Measurements from ENCODE around the gene GOLM1. TPM values are rescaled to one million over a fixed set of nuclear protein-coding genes. Genes with fewer than 3 reads are reported as not detected.

GOLM1 gene
- total and polyA plus RNA-seq, 2 of the 8 experiments (the other 6 are each of a cell fraction or from before 2014, with no cell fraction given), result 45.9 to 88.9 TPM

DNA sequence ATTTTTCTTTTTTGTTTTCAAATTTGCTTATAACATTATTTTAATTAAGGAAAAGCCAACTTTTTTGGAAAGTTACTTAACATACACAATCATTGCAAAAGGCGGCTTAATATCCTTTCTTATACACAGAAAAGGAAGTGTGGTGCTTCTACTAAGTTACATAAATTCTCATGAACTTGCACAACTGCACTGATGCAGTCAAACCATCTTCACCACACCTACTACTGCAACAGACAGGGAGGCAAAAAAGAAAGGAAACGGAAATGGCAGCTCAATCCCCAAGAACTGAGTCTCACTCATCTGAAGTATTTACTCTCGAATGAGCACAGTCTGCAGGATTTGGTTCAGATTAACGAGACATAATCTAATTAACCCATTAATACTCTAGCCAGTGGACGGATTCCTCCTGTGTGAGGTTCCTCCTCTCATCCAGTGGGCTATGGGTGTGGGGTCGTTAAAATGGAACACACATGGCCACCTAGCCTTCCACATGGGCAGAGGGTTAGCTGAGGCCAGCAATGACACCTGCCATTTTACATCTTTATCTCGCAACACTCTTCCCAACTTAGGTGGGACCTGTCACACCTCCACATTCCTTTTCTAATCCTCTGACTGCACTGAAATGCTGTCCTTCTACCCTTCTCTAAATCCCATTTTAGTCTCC, 30.0 kb downstream of the GOLM1 start:
- DNase-seq (ENCODE audit: low read depth in 1 of 2, low spot score in 2 of 2), result no peak
- Histone ChIP-seq H3K4ac (replicated peaks; ENCODE audit: insufficient read length, low read depth, low read length) (no peak overlapping the region), H3K9ac (replicated peaks in 1 of 4; ENCODE audit: extremely low read depth in 1 of 4, low read depth in 3 of 4, low read length in 3 of 4) (no peak overlapping the region), H3K4me3 (ENCODE audit: extremely low read depth in 1 of 4, insufficient read depth in 2 of 4, low read depth in 3 of 4, low read length in 4 of 4) (no peak overlapping the region), H4K5ac (ENCODE audit: insufficient read length, low read depth, low read length) (no peak overlapping the region), H2BK120ac (replicated peaks; ENCODE audit: low read depth, low read length) (no peak overlapping the region), H3K36me3 (ENCODE audit: control insufficient read depth in 2 of 4, insufficient read depth in 4 of 4, low read length in 3 of 4) (peaks cover 0 to under 1% (median 0%) of the 10 kb centered on the region in 4 experiments; a peak in 2 of 8 replicates), H3K56ac (replicated peaks; ENCODE audit: insufficient read length, low read depth, low read length) (no peak overlapping the region), H3K14ac (ENCODE audit: insufficient read length) (no peak overlapping the region), H3K23me2 (ENCODE audit: low read depth, low read length) (no peaks in the 10 kb centered on the region), H3K79me1 (ENCODE audit: low read depth, low read length) (no peaks in the 10 kb centered on the region; the same call in 1 of the 2 replicates), H2BK15ac (ENCODE audit: low read length) (no peak overlapping the region), H3K4me2 (ENCODE audit: insufficient read depth in 1 of 2, low read depth in 2 of 2, low read length in 2 of 2) (no peak overlapping the region), H4K91ac (replicated peaks; ENCODE audit: insufficient read length, low read length) (no peak overlapping the region), H3K27ac (ENCODE audit: low read depth, low read length) (no peak overlapping the region), H2AFZ (ENCODE audit: low read length) (no peak overlapping the region), H2AK5ac (ENCODE audit: low read depth, low read length) (no peak overlapping the region), H4K20me1 (replicated peaks in 1 of 2; ENCODE audit: control insufficient read depth in 1 of 2, insufficient read depth in 2 of 2, low read length in 2 of 2) (peaks cover 0 to 4% of the 10 kb centered on the region in 2 experiments), H2BK20ac (ENCODE audit: low read length) (no peak overlapping the region), H2BK12ac (ENCODE audit: low read depth, low read length) (no peak overlapping the region), H3K23ac (ENCODE audit: insufficient read length) (no peak overlapping the region), H3K79me2 (ENCODE audit: control insufficient read depth in 1 of 2, insufficient read depth in 2 of 2, low read length in 2 of 2) (peaks cover 0 to 2% of the 10 kb centered on the region in 2 experiments; a peak in 1 of 4 replicates), H3K4me1 (replicated peaks in 1 of 4; ENCODE audit: control insufficient read depth in 3 of 4, insufficient read depth in 4 of 4, low read length in 3 of 4) (peaks cover 0 to 6% (median 2%) of the 10 kb centered on the region in 4 experiments; a peak in 3 of 7 replicates), H3K27me3 (replicated peaks in 1 of 4; ENCODE audit: control insufficient read depth in 3 of 4, extremely low read depth in 1 of 4, insufficient read depth in 3 of 4, low read length in 3 of 4) (no peaks in the 10 kb centered on the region), H4K8ac (ENCODE audit: extremely low read depth, insufficient read depth, low read length) (no peak overlapping the region; the same call in 1 of the 2 replicates), H2BK5ac (ENCODE audit: low read depth, low read length) (no peak overlapping the region), H3K18ac (ENCODE audit: extremely low read depth, low read length) (no peak overlapping the region), H3K9me3 (ENCODE audit: insufficient read depth in 2 of 2, low read depth in 1 of 2, low read length in 1 of 2) (no peaks in the 10 kb centered on the region)
- CTCF ChIA-PET (ENCODE audit: partially characterized antibody), result interaction anchor here (0.8 to 1.9 kb wide), 2 partner anchors 8 to 10 kb away, joined by 3 to 7 read pairs; no protein-coding TSS in a partner anchor
- no peak for FAIRE-seq
- POLR2A ChIA-PET (ENCODE audit: partially characterized antibody), result no interaction called here
- 86% methylated on average over 7 of the region's 7 CpGs; no CpG with 5 or more reads in 1 of the 2 experiments for WGBS, 2 experiments (ENCODE audit: extremely low coverage in 1 of 2, insufficient coverage in 1 of 2, insufficient read length in 1 of 2, insufficient replicate concordance in 2 of 2, low coverage in 1 of 2, low lambda C conversion rate in 2 of 2, missing lambda C conversion rate in 1 of 2)
- TF ChIP-seq NANOG (IDR thresholded peaks at IDR 0.05; ENCODE audit: insufficient read depth, low read depth, low read length, poor library complexity, severe bottlenecking) (no peak), TBP (IDR thresholded peaks at IDR 0.05; ENCODE audit: low read depth, low read length) (no peak), RXRA (IDR thresholded peaks at IDR 0.05; ENCODE audit: insufficient read depth, low read depth, low read length) (no peak), KDM1A (IDR thresholded peaks at IDR 0.05; ENCODE audit: borderline replicate concordance, low read length) (no peak)
